GM18858 (cell line): ENCODE results near the gene LRIG1.
A peak's percentile ranks its signal among the peaks of the same experiment; 100 is the strongest.

Source experiments
- ATAC-seq: cut with Tn5 transposase; IDR thresholded peaks from one replicate; pipeline ENCODE4 v1.9.1; 2021; ENCODE audit not compliant: unreplicated experiment

Gene LRIG1

DNA sequence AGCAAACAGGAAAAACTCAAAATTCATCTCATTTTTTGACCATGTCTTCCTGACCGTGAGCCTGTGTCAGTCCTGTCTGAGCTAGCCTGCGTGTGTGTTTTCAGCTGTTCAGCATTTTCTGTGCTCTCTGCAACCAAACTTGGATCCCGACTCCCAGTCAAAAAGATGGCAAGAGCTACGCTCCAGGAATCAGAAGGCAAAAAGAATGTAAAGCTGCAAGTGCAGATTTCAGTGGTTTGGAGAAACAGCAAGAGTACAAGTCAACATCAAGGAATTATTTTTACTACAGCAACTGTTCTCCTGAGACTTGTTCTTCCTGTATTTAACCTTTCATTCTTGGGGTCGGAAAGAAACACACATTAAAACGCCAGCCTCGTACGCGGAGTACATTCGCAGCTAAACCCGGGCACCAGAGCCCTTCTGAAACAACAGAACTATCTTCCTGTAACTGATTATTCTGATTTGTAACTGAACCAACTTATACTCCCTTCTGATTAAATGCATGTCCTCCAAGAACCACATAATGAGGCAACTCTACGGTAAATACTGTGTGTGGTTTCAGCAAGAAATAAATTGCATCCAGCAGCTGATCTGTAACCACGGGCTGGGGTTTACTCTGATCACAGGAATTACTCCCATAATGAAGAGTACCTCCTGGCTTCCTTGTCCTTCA lies 107.4 kb downstream of the LRIG1 start:
- peak; percentile 1 for ATAC-seq

DNA sequence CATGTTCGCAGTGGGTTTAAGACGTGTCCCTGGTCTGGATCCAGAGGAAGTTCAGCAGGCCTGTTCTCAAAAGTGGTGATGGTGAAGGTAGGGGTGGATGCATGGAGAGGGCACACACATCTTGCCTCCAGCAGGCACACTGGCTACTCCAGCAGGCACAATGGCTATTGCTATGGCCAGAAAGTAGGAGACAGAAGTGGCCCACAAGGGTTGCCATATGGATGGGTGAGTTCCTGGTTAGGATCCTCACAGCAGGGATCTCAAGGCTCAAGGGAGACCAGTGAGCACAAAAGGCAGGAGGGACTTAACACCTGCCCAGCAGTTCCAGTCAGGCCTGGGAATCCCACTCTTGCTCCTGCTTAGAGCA lies 107.9 kb downstream of the LRIG1 start:
- no peak for ATAC-seq

DNA sequence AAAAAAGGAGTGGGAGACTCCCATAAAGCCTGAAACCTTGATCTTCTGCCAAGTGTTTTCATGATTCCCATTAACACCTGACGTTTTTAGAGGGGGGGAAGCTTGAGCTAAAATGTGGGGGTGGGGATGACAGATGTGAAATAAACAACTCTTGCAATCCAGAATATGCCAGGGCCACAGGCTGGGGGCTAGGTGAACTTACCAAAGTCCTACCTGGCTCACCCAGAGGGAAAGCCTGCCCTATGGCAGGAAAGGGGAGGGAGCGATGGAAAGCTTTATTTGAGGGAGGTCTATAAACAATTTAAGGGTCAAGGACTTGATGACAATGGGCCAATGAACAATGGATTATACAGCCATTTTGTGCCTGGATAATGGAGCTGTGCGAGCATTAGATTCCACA lies 108.3 kb downstream of the LRIG1 start:
- ATAC-seq: no peak

DNA sequence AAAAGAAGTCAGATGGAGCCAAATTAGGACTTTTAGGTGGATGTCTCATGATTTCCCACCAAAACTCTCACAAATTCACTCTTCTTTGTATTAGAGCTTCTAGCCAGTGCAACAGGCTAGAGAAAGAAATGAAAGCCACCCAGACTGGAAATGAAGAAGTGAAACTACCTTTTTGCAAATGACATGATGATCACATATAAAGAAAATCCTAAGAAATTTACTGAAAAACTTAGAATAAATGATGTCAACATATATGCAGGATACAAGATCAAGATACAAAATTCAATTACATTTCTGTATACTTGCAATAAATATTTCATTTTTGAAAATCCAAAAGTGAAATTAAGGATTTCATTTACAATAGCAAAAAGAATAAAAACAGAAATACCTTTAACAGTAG lies 110.8 kb downstream of the LRIG1 start:
- ATAC-seq: peak; percentile 33

DNA sequence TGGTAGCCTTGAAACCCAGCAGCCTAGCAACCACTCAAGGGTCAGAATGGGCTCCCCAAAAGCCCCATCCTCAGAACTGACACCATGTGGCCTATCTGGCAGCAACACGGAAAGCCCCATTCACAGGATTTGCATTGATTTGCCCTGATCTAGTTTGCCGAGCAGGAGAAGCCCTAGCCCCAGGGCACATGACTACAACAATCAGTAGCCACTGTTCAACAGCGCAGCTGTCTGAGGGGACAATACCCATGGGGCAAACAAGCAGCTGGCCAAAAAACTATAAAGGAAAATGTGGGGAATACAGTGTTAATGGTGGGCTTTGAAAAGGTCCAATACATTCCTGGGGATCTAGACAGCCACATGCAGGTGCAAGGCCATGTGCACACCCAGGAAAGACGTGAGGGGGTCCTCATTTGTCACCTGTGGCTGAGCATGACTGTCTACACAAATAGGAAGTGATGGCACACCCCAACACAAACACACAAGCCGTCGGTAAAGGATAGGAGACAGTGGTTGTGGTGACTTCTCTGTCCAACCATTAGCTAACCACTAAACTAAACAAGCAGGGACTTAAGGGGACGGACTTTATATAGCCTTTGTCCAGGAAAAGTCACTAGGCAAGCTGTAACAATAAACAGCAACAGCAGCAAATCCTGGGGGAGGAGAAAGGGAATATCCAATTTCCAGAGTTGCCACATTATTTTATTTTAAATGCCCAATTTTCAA lies 113.7 kb downstream of the LRIG1 start:
- ATAC-seq: peak; percentile 34

DNA sequence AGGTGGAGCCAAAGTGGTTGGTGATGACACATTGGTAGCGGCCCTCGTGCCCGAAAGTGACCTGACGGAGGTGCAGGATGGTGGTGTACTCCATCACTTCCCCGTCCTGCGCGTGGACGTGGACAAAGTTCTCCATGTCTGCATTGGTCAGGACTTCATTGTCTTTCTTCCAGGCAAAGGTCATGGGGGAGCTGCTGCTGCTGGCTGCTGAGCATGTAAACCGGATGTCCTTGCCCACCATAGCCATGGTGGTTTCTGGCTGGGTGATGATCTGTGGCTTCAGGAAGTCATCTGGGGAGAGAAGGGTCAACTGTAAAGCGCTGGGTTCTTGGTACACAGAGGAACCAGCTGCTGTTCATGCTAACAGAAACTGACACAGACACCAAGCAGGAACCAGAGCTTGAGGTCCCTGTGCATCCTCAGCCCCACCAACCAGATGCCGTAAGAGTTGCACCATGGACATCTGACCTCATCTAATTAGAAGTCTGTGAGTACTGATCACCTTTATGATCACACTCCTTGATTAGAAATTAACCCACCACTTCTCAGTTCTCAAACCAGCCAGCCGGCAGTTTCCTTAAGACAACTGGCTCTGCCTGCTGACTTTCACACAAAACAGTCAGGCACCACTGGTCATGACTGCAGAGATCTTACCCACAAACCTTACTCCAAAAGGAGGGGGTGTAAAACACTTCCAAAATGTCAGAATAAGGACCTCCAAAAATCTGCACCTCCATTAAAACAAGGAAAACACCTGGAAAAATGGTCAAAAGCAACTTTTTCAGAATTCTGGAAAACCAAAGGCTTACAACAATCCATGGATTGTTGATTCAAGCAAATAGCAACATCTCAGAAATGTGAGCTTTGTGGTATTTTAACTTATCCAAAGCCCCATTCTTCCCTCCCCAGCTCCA lies 114.6 kb downstream of the LRIG1 start:
- peak; percentile 71 for ATAC-seq

DNA sequence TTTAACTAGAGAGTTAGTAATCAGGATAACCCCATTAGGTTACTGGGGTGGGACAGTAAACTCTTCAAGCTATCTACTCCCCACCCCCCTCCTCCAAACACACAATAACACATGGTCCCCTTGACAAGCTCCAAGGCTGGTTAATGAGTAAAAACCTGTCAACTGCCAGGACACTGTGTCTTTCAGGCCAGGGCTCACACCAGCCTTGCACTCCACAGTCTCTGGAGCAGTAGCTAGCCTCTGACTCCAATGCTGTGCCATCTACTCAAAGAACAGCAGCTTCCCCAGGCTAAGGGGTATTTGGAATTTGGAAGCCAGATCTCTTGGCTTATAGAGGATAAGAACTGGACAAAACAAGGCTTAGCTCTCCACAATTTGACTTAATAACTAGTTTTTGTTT lies 115.8 kb downstream of the LRIG1 start:
- ATAC-seq: no peak

DNA sequence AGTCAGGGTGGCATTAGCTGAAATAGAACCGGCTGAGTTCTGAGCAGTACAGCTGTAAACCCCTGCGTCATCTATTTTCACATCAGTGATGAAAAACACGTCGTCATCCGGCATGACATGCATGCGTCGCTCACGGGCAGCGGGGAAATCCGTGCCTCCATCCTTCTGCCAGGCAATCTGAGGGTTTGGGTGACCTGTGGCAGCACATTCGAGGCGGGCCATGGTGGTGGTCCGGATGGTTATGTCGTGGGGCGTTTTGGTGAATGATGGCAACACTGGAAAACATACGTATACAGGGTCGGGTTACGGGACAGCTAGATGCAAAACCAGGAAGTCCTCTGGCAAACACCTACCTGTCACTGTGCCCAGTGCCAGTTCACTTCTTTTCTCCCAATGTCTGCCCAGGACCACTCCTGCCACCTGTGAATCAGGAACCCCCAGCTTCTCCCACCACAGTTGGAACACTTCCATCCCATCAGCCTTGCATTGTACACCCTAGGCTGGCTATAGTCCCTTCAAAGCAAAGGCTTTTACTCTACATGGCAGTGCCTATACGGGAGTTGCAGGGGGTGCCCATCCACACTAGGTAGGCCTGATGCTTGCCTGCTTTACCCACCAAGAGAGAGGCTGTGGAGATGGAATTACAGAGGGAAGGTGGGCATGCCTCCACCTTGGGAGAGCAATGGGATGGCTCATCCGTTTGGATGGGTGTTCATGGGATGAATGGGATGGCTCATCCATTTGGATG lies 116.7 kb downstream of the LRIG1 start:
- ATAC-seq: no peak

DNA sequence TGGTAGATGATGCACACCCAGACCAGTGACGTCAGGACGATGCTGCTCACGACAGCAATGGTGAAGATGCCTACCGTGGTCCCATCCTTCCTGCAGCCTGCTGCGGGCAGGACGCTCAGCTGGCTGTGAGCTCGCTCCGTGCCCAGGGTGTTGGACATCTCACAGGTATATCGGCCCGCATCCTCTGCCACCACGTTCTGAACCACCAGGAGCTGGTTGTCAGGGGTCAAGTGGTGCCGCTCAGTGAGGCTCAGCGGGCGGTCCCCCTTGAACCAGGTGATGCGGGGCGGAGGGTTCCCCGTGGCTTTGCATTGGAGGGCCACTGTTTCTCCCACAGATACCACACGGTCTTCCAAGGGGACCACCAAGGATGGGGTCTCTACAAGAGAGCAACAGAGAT lies 117.8 kb downstream of the LRIG1 start:
- ATAC-seq: no peak

DNA sequence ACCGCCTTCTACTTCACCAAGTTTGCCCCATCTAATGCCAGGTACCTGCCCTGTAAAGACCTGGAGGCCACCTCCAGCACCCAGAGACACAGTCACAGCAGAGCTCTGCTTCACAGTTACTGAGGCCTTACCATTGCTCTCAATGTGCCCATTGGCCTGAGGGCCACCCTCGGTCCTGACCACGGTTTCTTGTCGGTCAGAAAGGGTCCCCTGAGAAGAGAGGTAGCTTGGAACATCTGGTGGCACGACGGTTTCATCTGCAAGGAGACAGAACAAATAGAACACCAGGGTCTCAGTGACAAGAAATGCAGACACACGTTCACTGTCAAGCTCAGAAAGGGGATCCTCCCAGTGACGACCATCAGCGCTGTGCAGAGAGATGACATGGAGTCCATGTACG lies 118.7 kb downstream of the LRIG1 start:
- no peak for ATAC-seq

DNA sequence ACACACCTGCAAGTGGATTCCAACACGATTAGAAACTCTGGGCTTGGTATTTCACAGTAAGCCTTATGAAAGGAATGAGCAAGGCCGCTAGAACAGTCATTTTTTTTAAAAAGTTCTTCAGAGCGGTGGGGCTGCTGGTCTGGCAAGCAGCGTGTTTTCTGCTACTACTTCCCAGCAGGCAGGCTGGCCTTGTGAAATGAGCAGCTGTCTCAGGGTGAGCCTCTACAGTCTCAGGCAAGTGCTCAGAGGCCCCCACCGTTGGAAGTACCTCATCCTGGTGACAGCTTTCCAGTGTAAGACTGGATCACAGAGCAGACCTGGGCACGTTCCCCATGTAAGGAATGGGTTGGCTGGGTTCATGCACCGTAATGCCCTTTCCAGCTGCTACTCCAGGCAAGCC lies 119.2 kb downstream of the LRIG1 start:
- ATAC-seq: no peak

DNA sequence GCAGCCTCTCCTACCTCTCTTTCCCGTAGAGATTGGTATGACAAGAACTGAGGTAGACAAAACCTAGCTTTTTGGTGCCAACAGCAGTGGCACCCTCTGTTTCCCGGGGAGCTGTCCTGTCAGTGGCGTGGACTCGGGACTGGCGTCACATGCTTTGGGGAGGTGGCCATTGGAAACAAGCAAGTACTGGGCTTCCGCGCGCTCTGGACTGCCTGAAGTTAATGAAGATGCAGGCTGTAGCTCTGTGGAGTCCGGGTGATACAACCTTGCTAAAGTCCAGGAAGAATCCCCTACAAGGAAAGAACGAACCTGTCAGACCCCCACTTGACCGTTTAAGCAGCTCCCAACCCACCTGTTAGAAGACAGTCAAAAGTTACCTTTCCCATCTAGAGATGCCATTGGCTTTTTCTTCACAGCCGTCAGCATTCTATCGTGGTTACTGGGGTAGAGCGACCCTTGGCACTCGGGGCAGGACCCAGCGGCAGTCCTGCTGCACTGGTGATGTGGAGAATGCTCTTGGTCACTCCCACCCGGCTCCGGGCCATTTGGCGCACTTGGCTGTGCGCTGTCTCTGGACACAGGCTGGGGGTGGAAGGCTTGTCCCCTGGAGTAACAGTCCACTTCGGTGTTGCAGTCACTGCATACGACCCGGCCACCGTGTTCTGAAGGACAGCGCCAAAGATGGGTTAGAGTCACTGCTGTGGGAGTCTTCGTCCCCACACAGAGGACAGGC lies 120.5 kb downstream of the LRIG1 start:
- no peak for ATAC-seq

DNA sequence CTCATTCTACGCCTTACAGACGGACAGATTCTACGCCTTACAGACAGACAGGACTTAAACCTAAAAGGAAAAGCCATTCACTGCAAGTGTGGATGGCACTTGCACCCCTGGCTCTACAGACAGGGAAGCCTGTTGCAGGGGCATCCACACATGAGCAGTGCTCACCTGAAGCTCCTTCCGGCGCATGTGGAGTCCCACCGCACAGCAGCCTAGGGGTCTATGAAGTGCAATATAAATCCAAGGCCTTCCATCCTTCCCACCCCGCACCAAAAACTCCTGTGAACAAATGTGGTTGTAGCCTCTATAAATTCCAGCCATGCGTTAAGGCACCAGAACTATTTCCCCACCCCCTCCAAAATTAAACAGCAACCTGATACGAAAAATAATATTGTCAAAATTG lies 121.3 kb downstream of the LRIG1 start:
- no peak for ATAC-seq

DNA sequence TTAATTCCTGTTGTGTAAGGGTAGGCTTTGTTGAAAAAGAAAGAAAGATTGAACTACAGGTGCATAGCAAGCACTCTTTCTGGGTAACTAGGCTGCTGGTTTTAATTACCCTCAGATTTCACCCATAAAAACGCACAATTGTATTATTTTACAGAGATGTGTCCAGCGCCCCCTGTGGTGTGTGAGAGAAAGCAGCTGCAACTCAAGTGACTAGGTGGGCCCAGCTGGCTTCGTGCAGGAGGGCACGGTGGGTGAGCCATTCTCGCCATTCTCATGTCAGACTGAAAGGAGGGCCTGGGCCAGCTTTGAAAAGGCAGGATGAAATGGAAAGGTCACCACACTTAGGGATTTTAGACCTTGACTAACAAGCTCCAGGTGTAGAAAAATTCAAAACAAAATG lies 122.6 kb downstream of the LRIG1 start:
- ATAC-seq: no peak

DNA sequence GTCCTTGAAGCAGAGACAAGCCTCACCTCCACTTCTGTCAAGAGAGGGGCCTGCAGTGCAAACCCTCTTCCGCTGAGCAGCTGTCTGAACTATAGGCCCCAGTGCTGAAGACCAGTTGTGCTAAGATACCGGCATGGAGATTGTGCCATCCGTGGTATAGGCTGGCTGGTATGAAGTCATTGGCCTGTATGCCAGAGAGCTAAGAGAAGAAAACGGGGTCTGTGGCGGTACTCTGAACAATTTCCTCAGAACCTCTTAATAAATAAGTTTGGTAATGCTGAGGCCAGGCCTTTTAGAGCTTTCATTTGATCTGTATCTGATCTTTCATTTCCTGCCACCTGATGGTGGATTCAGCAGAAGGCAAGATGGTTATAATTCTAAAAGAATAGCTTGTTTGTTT lies 123.0 kb downstream of the LRIG1 start:
- ATAC-seq: no peak

DNA sequence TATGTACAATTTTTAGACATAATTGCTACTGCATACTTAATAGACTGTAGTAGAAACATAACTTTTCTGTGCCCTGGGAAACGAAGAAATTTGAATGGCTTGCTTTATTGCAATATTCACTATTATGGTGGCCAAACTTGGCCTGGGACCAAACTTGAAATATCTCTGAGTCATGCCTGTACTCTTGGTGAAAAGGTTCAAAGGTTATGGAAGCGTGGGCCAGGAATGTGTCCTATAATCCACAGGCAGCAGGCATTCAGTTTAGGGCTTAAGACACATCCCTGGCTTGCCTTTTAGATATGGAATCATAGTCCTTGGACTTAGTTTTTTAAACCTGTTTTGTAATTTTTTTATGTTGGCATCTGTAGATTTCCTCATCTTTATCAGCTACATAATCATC lies 124.3 kb downstream of the LRIG1 start:
- ATAC-seq: no peak

DNA sequence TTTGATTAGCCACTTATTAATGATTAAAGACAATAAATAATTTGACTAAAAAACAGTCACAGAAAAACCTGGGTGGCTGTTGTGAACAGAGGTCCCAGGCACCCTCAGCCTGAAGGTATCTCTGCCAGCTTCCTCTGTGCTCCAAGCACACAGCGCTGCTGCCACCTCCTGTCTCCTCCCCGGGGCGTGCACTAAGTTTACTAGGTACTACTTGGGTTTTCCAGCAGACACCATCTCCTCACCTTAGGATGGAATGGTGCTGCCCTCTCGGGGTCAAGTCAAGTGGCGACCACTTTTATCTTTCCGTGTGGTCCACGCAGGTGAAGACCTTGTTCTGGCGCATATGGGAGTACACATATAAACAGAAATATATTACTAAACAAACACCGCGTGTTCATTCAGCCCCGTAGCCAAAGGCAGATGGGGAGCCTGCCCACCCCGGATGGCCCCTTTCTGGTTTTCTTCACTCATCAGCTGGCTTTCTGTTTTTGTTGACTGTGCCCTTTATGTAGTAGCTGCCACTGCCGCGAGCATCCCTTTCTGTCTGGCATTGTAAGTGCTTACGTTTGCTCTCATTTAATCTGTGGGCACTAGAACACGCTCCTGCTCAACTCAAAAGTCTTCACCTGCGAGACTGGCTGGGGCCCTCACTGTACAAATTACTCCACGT lies 128.0 kb downstream of the LRIG1 start:
- no peak for ATAC-seq

DNA sequence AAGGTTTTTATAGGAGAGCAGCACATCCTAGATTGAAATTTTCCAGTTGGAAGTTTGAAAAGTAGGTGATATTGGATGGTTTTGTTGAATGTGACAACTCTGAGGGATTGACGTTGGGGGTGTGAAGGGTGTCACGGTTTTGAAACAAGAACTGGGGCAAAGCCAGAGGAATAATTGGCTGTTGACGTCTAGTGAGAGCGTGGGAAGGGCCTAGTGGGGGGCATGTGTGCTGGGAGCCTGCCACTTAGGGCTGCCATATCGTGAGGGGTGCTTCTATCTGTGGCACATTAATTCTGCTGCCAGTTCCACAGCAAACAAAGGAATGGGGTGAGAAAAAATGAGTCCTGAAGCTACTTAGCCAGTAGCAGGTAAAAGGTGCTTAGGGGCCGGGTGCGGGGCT lies 129.4 kb downstream of the LRIG1 start:
- ATAC-seq: no peak

DNA sequence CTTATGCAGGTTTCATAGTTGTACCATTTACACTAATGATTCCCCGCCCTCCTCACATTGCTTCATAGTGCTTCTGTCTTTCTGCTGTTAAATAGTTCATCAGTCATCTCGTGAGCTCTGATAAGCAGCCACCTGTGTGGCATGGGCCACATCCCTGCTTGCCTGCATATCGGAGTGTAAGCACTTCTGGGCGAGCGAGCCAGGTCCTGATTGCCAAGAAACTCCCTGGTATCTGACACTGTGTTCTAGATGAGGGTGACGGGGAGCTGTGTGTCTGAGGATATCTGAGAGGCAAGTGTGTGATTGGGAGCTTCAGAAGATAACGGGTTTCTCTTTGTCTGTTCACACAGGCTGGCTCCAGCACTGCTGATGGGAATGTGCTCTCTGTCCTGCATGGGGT lies 130.6 kb downstream of the LRIG1 start:
- no peak for ATAC-seq

DNA sequence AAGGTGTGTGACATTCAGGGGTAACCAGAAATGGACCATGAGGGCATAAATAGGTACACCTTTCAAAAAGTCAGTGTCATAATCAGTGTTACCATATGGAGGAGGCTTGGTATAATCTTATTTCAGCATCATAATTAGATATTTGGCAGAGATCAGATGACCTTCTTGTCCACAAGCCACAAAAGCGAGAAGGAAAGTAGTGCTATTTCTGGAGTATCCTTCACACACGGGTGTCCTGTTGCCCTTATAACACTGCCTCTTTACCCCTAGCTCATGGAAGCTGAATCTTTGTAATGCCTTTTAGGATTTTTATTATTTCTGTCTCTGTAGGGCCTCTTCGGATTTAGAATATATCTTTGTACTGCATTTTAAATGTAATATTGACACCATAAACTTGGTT lies 132.8 kb downstream of the LRIG1 start:
- ATAC-seq: no peak
